ENCODE measurements around the gene ADGRV1. TPM values are rescaled to one million over a fixed set of nuclear protein-coding genes. Genes with fewer than 3 reads are reported as not detected.

ADGRV1 gene
- total and polyA plus RNA-seq, 8 donors: 0.75 to 10.3 (median 4.0) TPM

GRCh38 chr5:91178461-91178860 lies 619.9 kb downstream of the ADGRV1 start:
- intact Hi-C loops (cut with DNase I; ENCODE audit: low total_unique reads): no loop called here
- H3K36me3 ChIP-seq: no peaks in the 10 kb centered on the region
- H3K9me3 ChIP-seq: no peaks in the 10 kb centered on the region
- 55 to 81% (median 70%) methylated on average over 2 of the region's 2 CpGs for WGBS, 5 donors
- peak overlapping the region in 4 of 5 donors; percentile 4 to 25 (median 10) for H3K27ac ChIP-seq
- peaks cover 0 to 28% (median 9%) of the 10 kb centered on the region in 4 donors for H3K4me1 ChIP-seq
- H3K4me3 ChIP-seq: no peak overlapping the region
- H3K27me3 ChIP-seq: no peaks in the 10 kb centered on the region
- TF ChIP-seq EP300 (IDR thresholded peaks at IDR 0.05): no peak
- TF ChIP-seq CTCF (IDR thresholded peaks at IDR 0.05): no peak
- TF ChIP-seq POLR2A (IDR thresholded peaks at IDR 0.05): no peak
- TF ChIP-seq POLR2AphosphoS5 (IDR thresholded peaks at IDR 0.05): no peak
- no peak for DNase-seq

GRCh38 chr5:91179018-91179417 lies 620.4 kb downstream of the ADGRV1 start:
- Histone ChIP-seq H3K4me3 (no peak overlapping the region), H3K27me3 (no peaks in the 10 kb centered on the region), H3K27ac (peak overlapping the region in 4 of 5 donors; percentile 4 to 25 (median 10)), H3K9me3 (no peaks in the 10 kb centered on the region), H3K4me1 (peaks cover 0 to 34% (median 9%) of the 10 kb centered on the region in 4 donors), H3K36me3 (no peaks in the 10 kb centered on the region)
- intact Hi-C loops (cut with DNase I; ENCODE audit: low total_unique reads): no loop called here
- WGBS, 5 donors: 78 to 87% (median 86%) methylated on average over 1 of the region's 1 CpG
- DNase-seq: no peak
- TF ChIP-seq POLR2A (IDR thresholded peaks at IDR 0.05) (no peak), POLR2AphosphoS5 (IDR thresholded peaks at IDR 0.05) (no peak), EP300 (IDR thresholded peaks at IDR 0.05) (no peak), CTCF (IDR thresholded peaks at IDR 0.05) (no peak)

- no peak for TF ChIP-seq POLR2A (IDR thresholded peaks at IDR 0.05)
- no peak for TF ChIP-seq POLR2AphosphoS5 (IDR thresholded peaks at IDR 0.05)
- TF ChIP-seq EP300 (IDR thresholded peaks at IDR 0.05): no peak
- TF ChIP-seq CTCF (IDR thresholded peaks at IDR 0.05): no peak
- Histone ChIP-seq H3K4me3 (no peak overlapping the region), H3K4me1 (peaks cover 0 to 35% (median 9%) of the 10 kb centered on the region in 4 donors), H3K27ac (no peak overlapping the region), H3K27me3 (no peaks in the 10 kb centered on the region), H3K9me3 (no peaks in the 10 kb centered on the region), H3K36me3 (no peaks in the 10 kb centered on the region)
- WGBS, 5 donors: 81 to 95% (median 92%) methylated on average over 5 of the region's 5 CpGs
- DNase-seq: no peak
- intact Hi-C loops (cut with DNase I; ENCODE audit: low total_unique reads): no loop called here
Measured at GRCh38 chr5:91180506-91180905, 621.9 kb downstream of the ADGRV1 start.

GRCh38 chr5:91182763-91183162 lies 624.2 kb downstream of the ADGRV1 start:
- H3K4me1 ChIP-seq: peaks cover 0 to 23% (median 4%) of the 10 kb centered on the region in 4 donors
- intact Hi-C loops (cut with DNase I; ENCODE audit: low total_unique reads): no loop called here
- H3K27ac ChIP-seq: peak overlapping the region in 3 of 5 donors; percentile 27 to 69 (median 33)
- no peak overlapping the region for H3K4me3 ChIP-seq
- 49 to 66% (median 54%) methylated on average over 4 of the region's 4 CpGs for WGBS, 5 donors
- no peaks in the 10 kb centered on the region for H3K9me3 ChIP-seq
- peak in 1 of 2 donors; percentile 41 for DNase-seq
- no peaks in the 10 kb centered on the region for H3K27me3 ChIP-seq
- no peaks in the 10 kb centered on the region for H3K36me3 ChIP-seq
- TF ChIP-seq POLR2A (IDR thresholded peaks at IDR 0.05) (no peak), POLR2AphosphoS5 (IDR thresholded peaks at IDR 0.05) (no peak), EP300 (IDR thresholded peaks at IDR 0.05) (no peak), CTCF (IDR thresholded peaks at IDR 0.05) (no peak)

All from stomach (tissue), 9 donors.